Mesodermal cell (in vitro differentiated cells): ENCODE measurements around the gene MOSPD3.

Experiments used
- H3K27ac ChIP-seq: 2 replicates; pipeline ENCODE4 v1.7.0; 2013; ENCODE audit warnings: mild to moderate bottlenecking, low read depth, low read length, moderate library complexity; ENCODE audit not compliant: severe bottlenecking
- H3K36me3 ChIP-seq: 2 replicates; pipeline ENCODE4 v1.7.1; 2013; ENCODE audit warnings: mild to moderate bottlenecking, low read length, moderate library complexity; ENCODE audit not compliant: control insufficient read depth, insufficient read depth
- H3K4me1 ChIP-seq: one replicate; pipeline ENCODE4 v1.7.1; 2013; ENCODE audit warnings: mild to moderate bottlenecking, low read length; ENCODE audit not compliant: insufficient read depth, control insufficient read depth, poor library complexity, severe bottlenecking
- H3K4me3 ChIP-seq: 2 replicates; pipeline ENCODE4 v1.7.0; 2013; ENCODE audit warnings: low read length, control low read depth, mild to moderate bottlenecking; ENCODE audit not compliant: insufficient read depth, poor library complexity, severe bottlenecking; ENCODE audit errors: extremely low read depth
- H3K9me3 ChIP-seq: 2 replicates; pipeline ENCODE4 v1.7.1; 2013; ENCODE audit warnings: mild to moderate bottlenecking, low read length, moderate library complexity; ENCODE audit not compliant: control insufficient read depth
- WGBS, 2 experiments: methylation state at CpG; one replicate each; pipeline ENCODE4 v1.1.5; 2013; ENCODE audit warnings: missing lambda C conversion rate in 2 of 2; ENCODE audit not compliant: insufficient coverage in 2 of 2; 5-methylcytosine and 5-hydroxymethylcytosine counted together

The MOSPD3 gene

GRCh38 chr7:100599911-100600729 is 12.2 kb upstream of the MOSPD3 start:
- WGBS, 2 experiments: 85 to 88% methylated on average over 7 to 15 of the region's 18 CpGs
- Histone ChIP-seq H3K9me3 (no peaks in the 10 kb centered on the region), H3K36me3 (no peaks in the 10 kb centered on the region), H3K4me3 (no peak overlapping the region), H3K4me1 (peaks cover 21% of the 10 kb centered on the region), H3K27ac (no peak overlapping the region)

GRCh38 chr7:100600730-100601038 is 11.7 kb upstream of the MOSPD3 start:
- Histone ChIP-seq H3K9me3 (no peaks in the 10 kb centered on the region), H3K4me1 (peaks cover 21% of the 10 kb centered on the region), H3K27ac (no peak overlapping the region), H3K4me3 (no peak overlapping the region), H3K36me3 (no peaks in the 10 kb centered on the region)
- 89 to 92% methylated on average over 7 to 9 of the region's 9 CpGs for WGBS, 2 experiments

- peak overlapping the region; percentile 53 for H3K4me3 ChIP-seq
- H3K27ac ChIP-seq: peak overlapping the region; percentile 88
- WGBS, 2 experiments: 18% methylated on average over 4 to 6 of the region's 21 CpGs
- H3K4me1 ChIP-seq: peaks cover 21% of the 10 kb centered on the region
- H3K36me3 ChIP-seq: peaks cover 7% of the 10 kb centered on the region
- H3K9me3 ChIP-seq: no peaks in the 10 kb centered on the region
Measured at GRCh38 chr7:100602889-100603725, 9.2 kb upstream of the MOSPD3 start.

- Histone ChIP-seq H3K4me3 (peak overlapping the region; percentile 53), H3K4me1 (peaks cover 21% of the 10 kb centered on the region), H3K9me3 (no peaks in the 10 kb centered on the region), H3K27ac (peak overlapping the region; percentile 88), H3K36me3 (peaks cover 7% of the 10 kb centered on the region)
- WGBS, 2 experiments: 9 to 10% methylated on average over 10 of the region's 10 CpGs
Measured at GRCh38 chr7:100603726-100604027, 8.7 kb upstream of the MOSPD3 start.

GRCh38 chr7:100604028-100604975 is 8.0 kb upstream of the MOSPD3 start:
- Histone ChIP-seq H3K27ac (peak overlapping the region; percentile 88), H3K9me3 (no peaks in the 10 kb centered on the region), H3K4me3 (peak overlapping the region; percentile 53), H3K4me1 (peaks cover 21% of the 10 kb centered on the region), H3K36me3 (peaks cover 7% of the 10 kb centered on the region)
- WGBS, 2 experiments: 1% methylated on average over 26 of the region's 70 CpGs

- Histone ChIP-seq H3K36me3 (peaks cover 7% of the 10 kb centered on the region), H3K4me3 (peak overlapping the region; percentile 53), H3K27ac (no peak overlapping the region), H3K4me1 (peaks cover 19% of the 10 kb centered on the region), H3K9me3 (no peaks in the 10 kb centered on the region)
- 6 to 7% methylated on average over 58 to 59 of the region's 68 CpGs for WGBS, 2 experiments
Measured at GRCh38 chr7:100604976-100605911, 7.1 kb upstream of the MOSPD3 start.

GRCh38 chr7:100606313-100606712 is 6.0 kb upstream of the MOSPD3 start:
- Histone ChIP-seq H3K4me3 (no peak overlapping the region), H3K36me3 (peaks cover 7% of the 10 kb centered on the region), H3K9me3 (no peaks in the 10 kb centered on the region), H3K4me1 (peaks cover 19% of the 10 kb centered on the region), H3K27ac (no peak overlapping the region)
- 81 to 89% methylated on average over 7 to 10 of the region's 12 CpGs for WGBS, 2 experiments

- WGBS, 2 experiments: 94 to 95% methylated on average over 5 to 8 of the region's 8 CpGs
- H3K36me3 ChIP-seq: peaks cover 7% of the 10 kb centered on the region
- H3K27ac ChIP-seq: no peak overlapping the region
- peaks cover 14% of the 10 kb centered on the region for H3K4me1 ChIP-seq
- no peak overlapping the region for H3K4me3 ChIP-seq
- no peaks in the 10 kb centered on the region for H3K9me3 ChIP-seq
Measured at GRCh38 chr7:100607111-100607510, 5.2 kb upstream of the MOSPD3 start.

- no peak overlapping the region for H3K4me3 ChIP-seq
- H3K27ac ChIP-seq: no peak overlapping the region
- peaks cover 18% of the 10 kb centered on the region for H3K36me3 ChIP-seq
- no peaks in the 10 kb centered on the region for H3K9me3 ChIP-seq
- no peaks in the 10 kb centered on the region for H3K4me1 ChIP-seq
- 91 to 100% methylated on average over 5 of the region's 5 CpGs for WGBS, 2 experiments
Measured at GRCh38 chr7:100609958-100610357, 2.4 kb upstream of the MOSPD3 start.
